ENCODE measurements around the gene NOS1AP.

Gene NOS1AP

DNA sequence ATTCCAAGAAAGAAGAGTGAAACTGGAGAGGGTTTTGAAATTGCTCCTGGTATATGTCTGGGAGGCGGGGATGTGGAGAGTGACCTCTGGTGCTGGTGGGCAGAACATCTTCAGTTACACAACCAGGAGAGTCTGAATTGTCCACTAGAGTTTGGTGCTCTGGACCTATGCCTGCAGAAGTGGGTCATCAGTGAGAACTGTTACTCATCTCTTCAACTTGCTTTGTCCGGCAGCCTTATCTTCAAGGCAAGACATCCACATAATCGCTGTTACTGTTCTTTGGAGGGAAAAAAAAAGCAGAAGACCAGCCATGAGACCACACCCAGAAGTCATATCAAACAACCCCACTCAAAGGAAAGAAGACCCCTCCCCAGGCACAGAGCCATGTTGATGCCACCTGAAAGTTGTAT lies 327.6 kb downstream of the NOS1AP start:
- TF ChIP-seq, protein P1, sequence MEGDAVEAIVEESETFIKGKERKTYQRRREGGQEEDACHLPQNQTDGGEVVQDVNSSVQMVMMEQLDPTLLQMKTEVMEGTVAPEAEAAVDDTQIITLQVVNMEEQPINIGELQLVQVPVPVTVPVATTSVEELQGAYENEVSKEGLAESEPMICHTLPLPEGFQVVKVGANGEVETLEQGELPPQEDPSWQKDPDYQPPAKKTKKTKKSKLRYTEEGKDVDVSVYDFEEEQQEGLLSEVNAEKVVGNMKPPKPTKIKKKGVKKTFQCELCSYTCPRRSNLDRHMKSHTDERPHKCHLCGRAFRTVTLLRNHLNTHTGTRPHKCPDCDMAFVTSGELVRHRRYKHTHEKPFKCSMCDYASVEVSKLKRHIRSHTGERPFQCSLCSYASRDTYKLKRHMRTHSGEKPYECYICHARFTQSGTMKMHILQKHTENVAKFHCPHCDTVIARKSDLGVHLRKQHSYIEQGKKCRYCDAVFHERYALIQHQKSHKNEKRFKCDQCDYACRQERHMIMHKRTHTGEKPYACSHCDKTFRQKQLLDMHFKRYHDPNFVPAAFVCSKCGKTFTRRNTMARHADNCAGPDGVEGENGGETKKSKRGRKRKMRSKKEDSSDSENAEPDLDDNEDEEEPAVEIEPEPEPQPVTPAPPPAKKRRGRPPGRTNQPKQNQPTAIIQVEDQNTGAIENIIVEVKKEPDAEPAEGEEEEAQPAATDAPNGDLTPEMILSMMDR (IDR thresholded peaks at IDR 0.05; ENCODE audit: control insufficient read depth, extremely low read depth, insufficient read depth) = no peak
- no peak for DNase-seq (ENCODE audit: low read depth)
- no peak overlapping the region for H3K4me3 ChIP-seq (ENCODE audit: low read depth, low read length)

DNA sequence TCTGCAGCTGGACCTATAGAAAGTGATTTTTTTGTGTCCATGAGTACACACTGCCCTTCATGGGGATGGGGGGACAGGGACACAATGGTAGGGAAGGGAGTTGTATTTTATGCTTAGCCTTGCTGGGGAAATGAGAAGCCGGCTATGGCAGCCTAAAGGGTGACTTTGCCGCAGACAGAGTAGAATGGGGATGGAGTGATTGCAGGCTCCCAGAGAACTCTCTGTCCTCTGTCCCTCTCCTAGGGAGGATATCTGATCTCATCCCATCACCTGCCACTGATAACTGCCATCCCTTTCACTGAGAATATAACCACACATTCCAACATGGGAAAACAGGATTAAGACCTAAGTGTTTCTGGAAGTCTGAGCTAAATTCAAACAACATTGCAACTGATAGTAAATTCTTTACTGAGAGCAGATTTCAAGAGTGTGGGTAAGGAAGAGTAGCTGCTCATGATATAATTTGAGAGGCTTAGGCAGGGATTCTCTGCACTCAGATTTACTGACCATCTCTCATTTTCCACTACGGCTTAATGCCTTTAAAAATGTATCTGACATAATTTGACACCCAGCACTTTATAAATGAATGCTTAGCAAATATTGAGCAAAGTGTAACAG lies 328.6 kb downstream of the NOS1AP start:
- H3K4me3 ChIP-seq (ENCODE audit: low read depth, low read length) = no peak overlapping the region
- no peak for DNase-seq (ENCODE audit: low read depth)
- TF ChIP-seq, protein P1 (IDR thresholded peaks at IDR 0.05; ENCODE audit: control insufficient read depth, extremely low read depth, insufficient read depth) = no peak

DNA sequence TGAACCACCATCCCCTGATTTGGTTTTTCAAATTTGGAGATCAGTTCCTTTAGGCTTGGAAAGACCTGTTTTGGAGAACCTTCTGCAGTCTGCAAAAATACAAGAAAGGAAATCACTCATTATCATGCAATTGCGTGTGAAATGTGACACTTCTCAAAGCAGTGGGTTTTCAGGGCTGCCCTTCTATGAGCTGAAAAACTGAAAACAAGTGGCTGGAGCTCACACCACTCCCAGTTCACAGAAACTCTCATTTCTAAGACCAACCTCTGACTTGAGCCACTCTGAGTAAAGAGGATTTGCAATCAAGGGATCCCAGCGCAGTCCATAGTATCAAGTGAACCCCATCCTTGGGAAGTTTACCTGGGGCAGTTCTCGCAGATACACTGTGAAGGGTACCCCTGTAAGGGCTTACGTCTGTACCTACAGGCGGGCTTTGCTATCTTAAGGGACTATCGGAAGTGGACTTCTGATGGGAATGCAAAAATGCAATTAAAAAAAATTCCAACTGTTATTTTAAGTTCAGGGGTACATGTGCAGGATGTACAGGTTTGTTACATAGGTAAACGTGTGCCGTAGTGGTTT lies 329.6 kb downstream of the NOS1AP start:
- no peak overlapping the region for H3K4me3 ChIP-seq (ENCODE audit: low read depth, low read length)
- TF ChIP-seq, protein P1 (IDR thresholded peaks at IDR 0.05; ENCODE audit: control insufficient read depth, extremely low read depth, insufficient read depth) = no peak
- no peak for DNase-seq (ENCODE audit: low read depth)

DNA sequence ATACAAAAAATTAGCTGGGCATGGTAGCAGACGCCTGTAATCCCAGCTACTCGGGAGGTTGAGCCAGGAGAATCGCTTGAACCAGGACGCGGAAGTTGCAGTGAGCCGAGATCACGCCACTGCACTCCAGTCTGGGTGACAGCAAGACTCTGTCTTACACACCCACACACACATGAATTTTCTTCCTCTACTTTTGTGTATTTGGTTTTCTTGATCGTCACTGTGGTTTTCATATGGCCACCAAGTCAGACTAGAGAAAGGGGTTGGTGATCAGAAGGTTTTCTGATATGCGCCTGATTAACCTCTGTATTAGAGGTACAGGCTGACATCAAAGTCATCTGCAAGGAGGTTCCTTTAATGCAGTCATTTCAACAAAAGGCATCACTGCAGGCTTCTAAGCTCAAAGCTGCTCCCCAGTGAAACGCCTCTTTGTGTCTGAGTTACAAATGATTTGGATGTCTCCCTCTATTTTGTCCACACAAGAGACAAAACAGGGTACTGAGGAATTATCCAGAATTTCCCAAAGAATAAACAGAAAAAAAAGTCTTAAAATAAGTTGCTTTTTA lies 331.4 kb downstream of the NOS1AP start:
- TF ChIP-seq, protein P1 (IDR thresholded peaks at IDR 0.05; ENCODE audit: control insufficient read depth, extremely low read depth, insufficient read depth) = no peak
- DNase-seq (ENCODE audit: low read depth) = no peak
- H3K4me3 ChIP-seq (ENCODE audit: low read depth, low read length) = no peak overlapping the region

DNA sequence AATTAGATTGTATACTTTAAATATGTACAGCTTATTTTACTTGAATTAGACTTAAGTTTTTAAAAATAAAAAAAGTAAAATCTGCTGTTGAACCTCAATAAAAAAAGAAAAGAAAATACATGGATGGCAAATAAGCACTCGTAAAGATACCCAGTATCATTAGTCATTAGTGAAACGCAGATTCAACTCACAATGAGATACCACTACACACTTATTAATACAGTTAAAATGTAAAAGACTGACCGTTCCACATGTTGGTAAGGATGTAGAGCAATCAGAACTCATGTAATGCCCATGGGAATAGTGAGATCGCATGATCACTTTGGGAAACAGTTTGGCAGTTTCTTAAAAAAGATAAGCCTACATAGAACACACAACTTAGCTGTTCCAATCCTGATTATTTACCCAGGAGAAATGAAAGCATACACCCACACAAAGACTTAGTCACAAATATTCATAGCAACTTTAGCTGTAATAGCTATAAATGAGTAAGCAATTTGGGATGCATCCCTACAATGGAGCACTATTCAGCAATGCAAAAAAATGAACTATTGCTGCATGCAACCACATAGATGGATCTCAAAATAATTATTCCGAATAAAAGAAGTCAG lies 335.2 kb downstream of the NOS1AP start:
- no peak overlapping the region for H3K4me3 ChIP-seq (ENCODE audit: low read depth, low read length)

DNA sequence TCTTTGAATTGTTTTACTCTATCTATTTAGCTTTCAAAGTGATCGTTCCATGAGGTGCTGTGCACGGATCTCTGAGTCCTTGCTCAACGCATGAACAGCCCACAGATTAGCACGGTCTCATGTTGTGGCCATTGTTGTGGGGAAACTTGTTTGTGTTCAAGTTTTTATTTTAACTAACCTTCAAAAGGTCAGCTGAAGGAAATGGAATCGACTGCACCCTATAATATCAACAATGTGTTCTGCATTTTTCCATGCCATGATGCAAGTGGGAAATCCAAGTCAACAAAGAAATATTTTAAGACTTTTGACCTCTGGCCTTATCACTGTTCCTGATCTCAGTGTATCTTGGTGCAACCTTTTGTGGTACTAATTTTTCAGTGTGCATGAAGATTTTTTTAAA lies 336.3 kb downstream of the NOS1AP start:
- no peak overlapping the region for H3K4me3 ChIP-seq (ENCODE audit: low read depth, low read length)
- DNase-seq (ENCODE audit: low read depth) = no peak
- TF ChIP-seq, protein P1 (IDR thresholded peaks at IDR 0.05; ENCODE audit: control insufficient read depth, extremely low read depth, insufficient read depth) = no peak

More for the DNA sequence above, 335.2 kb downstream of the NOS1AP start:
- TF ChIP-seq, protein P1 (IDR thresholded peaks at IDR 0.05; ENCODE audit: control insufficient read depth, extremely low read depth, insufficient read depth) = no peak
- DNase-seq (ENCODE audit: low read depth) = no peak
